ENCODE results near the gene PCGF3.
"Not testable (repeated sequence)": the region's sequence is repeated elsewhere in the genome, so short reads cannot be mapped to it uniquely, and the experiment has no call there.

Gene PCGF3

DNA sequence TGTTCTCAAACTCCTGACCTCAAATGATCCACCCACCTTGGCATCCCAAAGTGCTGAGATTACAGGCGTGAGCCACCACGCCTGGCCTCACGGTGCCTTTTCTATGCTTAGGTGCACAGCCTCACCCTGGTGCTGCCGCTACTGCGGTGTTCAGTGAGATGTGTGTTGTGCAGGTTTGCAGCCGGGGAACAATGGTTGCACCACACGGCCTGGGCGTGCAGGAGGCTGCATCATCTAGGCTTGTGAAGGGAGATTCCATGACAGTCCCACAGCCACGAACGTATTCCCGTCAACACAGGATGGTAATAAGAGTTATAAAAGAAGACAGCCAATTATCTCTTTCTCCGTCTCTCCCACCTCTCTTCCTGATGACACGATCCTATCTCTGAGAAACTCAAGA lies 98.3 kb downstream of the PCGF3 start:
- Histone ChIP-seq H3K27ac (ENCODE audit: low read length) (no peak overlapping the region), H3K9ac (ENCODE audit: low read length) (no peak overlapping the region), H3K4me1 (ENCODE audit: control insufficient read depth, low read depth, low read length) (no peaks in the 10 kb centered on the region), H3K27me3 (ENCODE audit: control insufficient read depth, insufficient read depth, low read length) (peaks cover 47% of the 10 kb centered on the region), H3K4me3 (ENCODE audit: low read length) (no peak overlapping the region), H3K36me3 (ENCODE audit: control insufficient read depth, low read depth, low read length) (no peaks in the 10 kb centered on the region), H3K9me3 (ENCODE audit: control insufficient read depth, low read depth, low read length) (no peaks in the 10 kb centered on the region)

DNA sequence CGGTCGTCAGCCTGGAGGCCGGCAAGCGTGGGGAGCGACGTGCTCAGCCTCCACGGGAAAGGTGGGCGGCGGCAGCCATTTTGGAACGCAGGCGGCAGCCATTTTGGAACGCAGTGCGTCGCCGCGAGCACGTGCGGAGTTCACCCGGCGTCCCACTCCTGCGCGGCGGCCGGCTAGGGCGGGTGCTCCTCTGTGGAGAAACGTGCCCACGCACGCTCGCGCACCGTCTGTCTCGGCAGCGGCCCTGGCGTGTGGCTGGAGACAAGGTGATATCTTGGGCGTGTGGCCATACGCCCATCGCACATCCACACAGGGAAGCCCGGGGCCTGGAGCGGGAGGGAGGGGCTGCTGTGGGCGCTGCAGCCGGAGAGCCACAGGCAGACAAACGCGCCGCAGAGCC lies 99.2 kb downstream of the PCGF3 start:
- no peak overlapping the region for H3K27ac ChIP-seq (ENCODE audit: low read length)
- H3K27me3 ChIP-seq (ENCODE audit: control insufficient read depth, insufficient read depth, low read length): peaks cover 51% of the 10 kb centered on the region
- H3K4me1 ChIP-seq (ENCODE audit: control insufficient read depth, low read depth, low read length): no peaks in the 10 kb centered on the region
- H3K4me3 ChIP-seq (ENCODE audit: low read length): no peak overlapping the region
- no peak overlapping the region for H3K9ac ChIP-seq (ENCODE audit: low read length)
- no peaks in the 10 kb centered on the region for H3K9me3 ChIP-seq (ENCODE audit: control insufficient read depth, low read depth, low read length)
- H3K36me3 ChIP-seq (ENCODE audit: control insufficient read depth, low read depth, low read length): no peaks in the 10 kb centered on the region

DNA sequence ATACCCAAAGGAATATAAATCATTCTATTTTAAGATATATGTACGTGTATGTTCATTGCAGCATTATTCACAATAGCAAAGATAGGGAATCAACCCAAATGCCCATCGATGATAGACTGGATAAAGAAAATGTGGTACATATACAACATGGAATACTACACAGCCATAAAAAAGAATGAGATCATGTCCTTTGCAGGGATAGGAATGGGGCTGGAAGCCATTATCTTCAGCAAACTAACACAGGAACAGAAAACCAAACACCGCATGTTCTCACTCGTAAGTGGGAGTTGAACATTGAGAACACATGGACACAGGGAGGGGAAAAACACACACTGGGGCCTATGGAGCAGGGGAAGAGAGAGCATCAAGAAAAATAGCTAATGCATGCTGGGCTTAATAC lies 101.3 kb downstream of the PCGF3 start:
- not testable (repeated sequence) for H3K9me3 ChIP-seq (ENCODE audit: control insufficient read depth, low read depth, low read length); H3K9ac ChIP-seq (ENCODE audit: low read length); H3K36me3 ChIP-seq (ENCODE audit: control insufficient read depth, low read depth, low read length); H3K27ac ChIP-seq (ENCODE audit: low read length); H3K4me3 ChIP-seq (ENCODE audit: low read length); H3K4me1 ChIP-seq (ENCODE audit: control insufficient read depth, low read depth, low read length)
- peaks cover 65% of the 10 kb centered on the region for H3K27me3 ChIP-seq (ENCODE audit: control insufficient read depth, insufficient read depth, low read length)

DNA sequence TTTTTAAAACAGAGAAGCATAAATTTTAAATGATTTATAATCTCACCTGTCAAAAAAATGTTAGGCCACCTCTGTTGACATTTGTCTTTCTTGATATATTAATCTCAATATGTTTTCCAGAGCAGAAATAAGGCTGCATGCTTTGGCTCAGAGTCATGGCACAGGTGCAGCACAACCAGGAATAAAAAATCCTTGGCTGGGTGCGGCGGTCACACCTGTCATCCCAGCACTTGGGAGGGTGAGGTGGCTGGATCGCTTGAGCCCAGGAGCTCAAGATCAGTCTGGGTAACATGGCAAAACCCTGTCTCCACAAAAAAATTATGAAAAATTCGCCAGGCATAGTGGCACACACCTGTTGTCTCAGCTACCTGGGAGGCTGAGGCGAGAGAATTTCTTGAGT lies 102.2 kb downstream of the PCGF3 start:
- H3K4me3 ChIP-seq (ENCODE audit: low read length): no peak overlapping the region
- no peaks in the 10 kb centered on the region for H3K4me1 ChIP-seq (ENCODE audit: control insufficient read depth, low read depth, low read length)
- peaks cover 70% of the 10 kb centered on the region for H3K27me3 ChIP-seq (ENCODE audit: control insufficient read depth, insufficient read depth, low read length)
- no peaks in the 10 kb centered on the region for H3K9me3 ChIP-seq (ENCODE audit: control insufficient read depth, low read depth, low read length)
- no peaks in the 10 kb centered on the region for H3K36me3 ChIP-seq (ENCODE audit: control insufficient read depth, low read depth, low read length)
- H3K27ac ChIP-seq (ENCODE audit: low read length): no peak overlapping the region
- no peak overlapping the region for H3K9ac ChIP-seq (ENCODE audit: low read length)

DNA sequence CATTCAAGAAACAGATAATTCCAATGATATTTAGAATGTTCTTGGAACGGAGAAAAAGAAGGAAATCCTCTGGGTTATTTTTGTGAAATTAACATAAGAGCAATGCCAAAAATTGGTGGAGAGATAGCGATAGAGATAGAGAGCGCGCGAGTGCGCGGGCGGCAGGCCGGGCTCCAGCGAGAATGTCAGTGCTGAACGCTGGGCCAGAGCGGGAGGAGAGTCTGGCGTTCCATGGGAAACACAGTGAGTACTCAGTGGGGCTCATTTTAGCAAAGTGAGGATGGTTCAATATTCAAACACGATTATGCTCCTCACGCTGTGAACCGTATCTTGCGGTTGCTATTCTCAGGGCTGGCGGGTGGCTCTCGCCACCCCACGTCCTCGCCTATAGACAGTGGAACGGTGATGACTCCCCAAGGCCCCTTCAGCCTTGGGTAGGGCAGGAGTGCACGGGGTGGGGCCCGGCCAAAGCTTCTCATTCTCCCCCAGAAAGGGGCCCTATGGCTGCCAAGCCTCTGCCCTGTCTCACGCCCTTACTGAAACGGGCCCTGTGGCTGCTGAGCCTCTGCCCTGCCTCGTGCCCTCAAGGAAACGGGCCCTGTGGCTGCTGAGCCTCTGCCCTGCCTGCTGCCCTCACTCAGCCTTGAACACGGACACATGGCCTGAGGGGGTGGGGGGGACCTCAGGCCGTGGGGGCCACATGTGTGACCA lies 103.4 kb downstream of the PCGF3 start:
- no peaks in the 10 kb centered on the region for H3K9me3 ChIP-seq (ENCODE audit: control insufficient read depth, low read depth, low read length)
- peaks cover 82% of the 10 kb centered on the region for H3K27me3 ChIP-seq (ENCODE audit: control insufficient read depth, insufficient read depth, low read length)
- H3K36me3 ChIP-seq (ENCODE audit: control insufficient read depth, low read depth, low read length): no peaks in the 10 kb centered on the region
- no peaks in the 10 kb centered on the region for H3K4me1 ChIP-seq (ENCODE audit: control insufficient read depth, low read depth, low read length)
- H3K9ac ChIP-seq (ENCODE audit: low read length): no peak overlapping the region
- H3K4me3 ChIP-seq (ENCODE audit: low read length): no peak overlapping the region
- no peak overlapping the region for H3K27ac ChIP-seq (ENCODE audit: low read length)

DNA sequence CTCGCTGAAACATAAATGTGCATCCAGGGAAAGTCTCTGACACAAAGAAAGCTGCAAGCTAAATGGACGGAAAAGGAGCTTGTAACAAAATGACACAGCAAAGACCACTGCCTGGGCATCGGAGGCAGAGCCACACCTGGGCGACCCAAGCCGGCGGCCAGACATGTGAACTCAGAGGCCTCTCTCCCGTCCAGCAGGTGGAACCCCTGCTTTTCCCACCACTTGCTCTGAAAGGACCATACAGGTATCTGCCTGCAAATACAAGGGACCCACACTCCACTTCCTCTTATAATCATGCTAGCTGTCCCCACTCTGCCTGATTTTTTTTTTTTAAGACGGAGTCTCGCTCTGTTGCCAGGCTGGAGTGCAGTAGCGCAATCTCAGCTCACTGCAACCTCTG lies 108.3 kb downstream of the PCGF3 start:
- Histone ChIP-seq H3K27ac (ENCODE audit: low read length) (no peak overlapping the region), H3K9me3 (ENCODE audit: control insufficient read depth, low read depth, low read length) (no peaks in the 10 kb centered on the region), H3K9ac (ENCODE audit: low read length) (no peak overlapping the region), H3K27me3 (ENCODE audit: control insufficient read depth, insufficient read depth, low read length) (peaks cover 98% of the 10 kb centered on the region), H3K4me1 (ENCODE audit: control insufficient read depth, low read depth, low read length) (no peaks in the 10 kb centered on the region), H3K36me3 (ENCODE audit: control insufficient read depth, low read depth, low read length) (no peaks in the 10 kb centered on the region), H3K4me3 (ENCODE audit: low read length) (no peak overlapping the region)

DNA sequence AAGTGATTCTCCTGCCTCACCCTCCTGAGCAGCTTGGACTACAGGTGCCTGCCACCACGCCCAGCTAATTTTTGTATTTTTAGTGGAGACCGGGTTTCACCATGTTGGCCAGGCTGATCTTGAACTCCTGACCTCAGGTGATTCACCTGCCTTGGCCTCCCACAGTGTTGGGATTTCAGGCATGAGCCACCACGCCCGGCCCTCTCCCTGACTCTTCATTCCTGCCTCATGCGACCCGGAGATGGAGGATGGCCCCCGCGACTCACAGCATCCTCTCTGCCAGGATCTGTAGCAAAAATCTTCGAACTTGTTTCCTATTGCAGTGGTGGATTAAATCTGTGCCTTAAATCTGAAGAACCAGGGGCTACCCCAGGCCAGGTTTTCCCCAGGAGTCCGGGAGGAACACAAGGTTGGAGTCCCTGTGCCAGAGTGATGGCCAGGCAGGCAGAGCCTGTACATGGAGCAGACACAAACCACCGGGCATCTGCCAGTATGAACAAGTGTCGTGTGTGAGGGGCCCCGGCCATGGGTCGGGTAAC lies 108.7 kb downstream of the PCGF3 start:
- no peaks in the 10 kb centered on the region for H3K4me1 ChIP-seq (ENCODE audit: control insufficient read depth, low read depth, low read length)
- H3K4me3 ChIP-seq (ENCODE audit: low read length): no peak overlapping the region
- no peak overlapping the region for H3K27ac ChIP-seq (ENCODE audit: low read length)
- no peaks in the 10 kb centered on the region for H3K9me3 ChIP-seq (ENCODE audit: control insufficient read depth, low read depth, low read length)
- H3K9ac ChIP-seq (ENCODE audit: low read length): no peak overlapping the region
- peaks cover 98% of the 10 kb centered on the region for H3K27me3 ChIP-seq (ENCODE audit: control insufficient read depth, insufficient read depth, low read length)
- no peaks in the 10 kb centered on the region for H3K36me3 ChIP-seq (ENCODE audit: control insufficient read depth, low read depth, low read length)

DNA sequence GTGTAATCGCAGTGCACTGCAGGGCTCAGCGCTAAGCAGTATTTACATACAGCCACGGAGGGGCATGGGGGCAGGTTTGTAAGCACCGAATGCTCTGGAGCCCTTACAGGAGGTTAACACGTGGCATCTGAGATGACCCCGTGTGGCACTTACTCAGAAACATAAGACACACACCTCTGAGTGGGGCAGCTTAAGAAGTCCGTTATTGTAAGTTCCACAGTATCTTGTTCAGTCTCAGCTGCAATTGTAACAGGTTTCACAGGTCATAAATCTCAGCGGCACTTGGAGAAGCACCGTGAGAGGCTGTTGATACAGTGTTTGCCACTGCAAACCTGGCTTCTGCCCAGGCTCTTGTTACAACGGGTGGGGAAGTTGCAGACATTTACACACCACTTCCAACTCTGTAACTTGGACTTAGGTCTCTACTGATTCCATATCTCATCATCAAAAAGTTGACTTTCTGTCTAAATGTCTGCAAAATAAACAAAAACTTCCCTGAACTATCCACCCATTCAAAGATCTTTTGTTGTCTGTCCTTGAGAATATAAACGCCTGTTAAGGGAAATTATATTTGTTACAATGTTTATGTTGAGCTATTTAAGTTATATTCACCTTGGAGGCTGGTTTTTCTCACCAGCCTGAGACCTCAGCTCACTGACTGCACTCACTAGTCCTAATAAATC lies 110.0 kb downstream of the PCGF3 start:
- Histone ChIP-seq H3K27ac (ENCODE audit: low read length) (no peak overlapping the region), H3K9ac (ENCODE audit: low read length) (no peak overlapping the region), H3K9me3 (ENCODE audit: control insufficient read depth, low read depth, low read length) (no peaks in the 10 kb centered on the region), H3K36me3 (ENCODE audit: control insufficient read depth, low read depth, low read length) (no peaks in the 10 kb centered on the region), H3K27me3 (ENCODE audit: control insufficient read depth, insufficient read depth, low read length) (peaks cover 98% of the 10 kb centered on the region), H3K4me1 (ENCODE audit: control insufficient read depth, low read depth, low read length) (no peaks in the 10 kb centered on the region), H3K4me3 (ENCODE audit: low read length) (no peak overlapping the region)

DNA sequence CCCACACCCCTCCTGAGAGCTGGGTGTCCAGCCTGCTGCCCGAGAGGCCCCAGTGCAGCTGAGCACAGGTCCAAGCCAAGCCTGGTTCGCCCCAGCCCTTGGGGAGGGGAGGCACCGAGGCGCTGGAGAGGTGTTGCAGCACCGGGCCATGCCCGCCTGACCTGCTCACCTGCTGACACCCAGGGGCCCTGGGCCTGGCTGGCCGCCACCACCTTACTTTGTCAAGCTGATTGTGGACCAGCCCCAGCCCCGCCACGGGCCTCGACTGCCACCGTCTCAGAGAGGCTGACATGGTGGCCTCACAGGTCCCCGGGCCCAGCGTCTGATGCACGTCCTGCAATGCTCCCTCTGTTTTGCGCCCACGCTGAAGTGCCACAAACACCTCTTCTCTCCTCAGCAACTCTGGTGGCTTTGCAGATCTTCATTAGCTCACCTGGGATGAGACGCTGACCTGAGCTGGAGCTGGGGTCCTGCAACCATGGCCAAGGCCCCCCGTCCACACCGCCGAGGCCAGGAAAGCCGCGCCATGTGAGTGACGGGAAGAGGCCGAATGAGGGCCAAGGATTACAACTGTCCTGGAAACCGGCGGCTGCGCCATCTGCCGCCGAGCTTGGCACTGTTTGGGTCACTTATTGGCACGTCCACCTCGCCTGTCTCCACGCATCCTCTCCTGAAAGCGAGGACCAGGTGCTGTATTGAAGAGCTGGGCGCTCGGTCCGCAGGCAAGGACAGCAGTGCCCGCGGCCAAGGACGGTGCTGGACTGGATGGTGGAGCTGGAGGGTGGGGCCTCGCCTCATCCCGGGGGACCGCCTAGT lies 112.7 kb downstream of the PCGF3 start:
- Histone ChIP-seq H3K36me3 (ENCODE audit: control insufficient read depth, low read depth, low read length) (no peaks in the 10 kb centered on the region), H3K4me1 (ENCODE audit: control insufficient read depth, low read depth, low read length) (no peaks in the 10 kb centered on the region), H3K9ac (ENCODE audit: low read length) (no peak overlapping the region), H3K27ac (ENCODE audit: low read length) (no peak overlapping the region), H3K27me3 (ENCODE audit: control insufficient read depth, insufficient read depth, low read length) (peaks cover 98% of the 10 kb centered on the region), H3K9me3 (ENCODE audit: control insufficient read depth, low read depth, low read length) (no peaks in the 10 kb centered on the region), H3K4me3 (ENCODE audit: low read length) (no peak overlapping the region)

DNA sequence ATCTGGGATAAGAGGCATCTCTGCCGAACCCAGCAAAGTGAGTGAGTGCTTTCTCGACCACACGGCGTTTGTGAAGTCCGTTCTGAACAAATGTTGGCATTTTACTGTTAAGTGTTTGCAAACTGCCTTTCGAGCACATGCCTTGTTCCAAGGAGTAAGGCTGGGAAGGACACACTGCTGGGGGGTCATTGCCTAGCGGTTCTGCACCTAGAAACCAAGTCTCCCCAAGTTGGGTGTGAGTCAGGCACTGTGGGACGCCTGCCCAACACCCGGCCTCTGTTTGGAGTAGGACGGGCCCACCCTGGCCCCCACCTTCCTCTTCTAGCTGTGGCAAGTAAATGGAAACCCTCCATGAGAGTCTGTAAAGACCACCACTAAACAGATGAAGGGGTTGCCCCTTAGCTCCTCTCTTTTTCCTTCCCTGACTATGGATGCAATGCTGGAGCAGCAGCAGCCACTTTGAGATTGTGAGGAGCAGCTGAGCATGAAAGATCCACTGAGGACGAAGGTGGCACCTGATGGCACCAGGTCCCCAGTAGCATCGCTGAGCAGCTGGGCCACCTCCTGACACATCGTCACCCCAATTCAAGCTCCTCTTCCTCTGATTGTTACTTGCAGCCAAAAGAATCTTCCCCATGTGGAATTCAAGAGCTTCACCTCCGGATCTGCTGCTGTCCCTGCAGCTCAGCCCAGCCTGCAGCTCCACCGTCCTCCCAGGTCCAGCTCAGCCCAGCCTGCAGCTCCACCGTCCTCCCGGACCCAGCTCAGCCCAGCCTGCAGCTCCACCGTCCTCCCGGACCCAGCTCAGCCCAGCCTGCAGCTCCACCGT lies 114.0 kb downstream of the PCGF3 start:
- Histone ChIP-seq H3K36me3 (ENCODE audit: control insufficient read depth, low read depth, low read length) (no peaks in the 10 kb centered on the region), H3K4me3 (ENCODE audit: low read length) (no peak overlapping the region), H3K27me3 (ENCODE audit: control insufficient read depth, insufficient read depth, low read length) (peaks cover 98% of the 10 kb centered on the region), H3K27ac (ENCODE audit: low read length) (no peak overlapping the region), H3K9me3 (ENCODE audit: control insufficient read depth, low read depth, low read length) (no peaks in the 10 kb centered on the region), H3K4me1 (ENCODE audit: control insufficient read depth, low read depth, low read length) (no peaks in the 10 kb centered on the region), H3K9ac (ENCODE audit: low read length) (no peak overlapping the region)
